BJ (cell line): Measurements from ENCODE around the gene GP5. TPM values are rescaled to one million over a fixed set of nuclear protein-coding genes. Genes with fewer than 3 reads are reported as not detected.

ENCODE experiments used
- CTCF ChIA-PET: fragments of 350-600 bp; formaldehyde crosslinking; extraction: SDS; loops from one replicate; lab custom pipeline; 2021; ENCODE audit warnings: antibody characterized with exemption, inconsistent platforms; lab: Yijun Ruan, JAX
- POLR2A ChIA-PET: fragments of 300-600 bp; sonication (Branson Sonifier 250); formaldehyde crosslinking; extraction: SDS; loops from one replicate; lab custom pipeline; 2021; ENCODE audit warnings: antibody characterized with exemption; lab: Charles Lee
- DNase-seq: peaks from one replicate; pipeline ENCODE4 v3.0.0-alpha.2; 2011; ENCODE audit warnings: low read depth
- H3K27me3 ChIP-seq: 2 replicates; pipeline ENCODE4 v1.6.0; 2011; ENCODE audit warnings: low read length; ENCODE audit not compliant: control insufficient read depth, insufficient read depth
- H3K36me3 ChIP-seq: 2 replicates; pipeline ENCODE4 v1.5.1; 2011; ENCODE audit warnings: low read length; ENCODE audit not compliant: control insufficient read depth, insufficient read depth
- H3K4me3 ChIP-seq: 2 replicates; pipeline ENCODE4 v1.5.1; 2011; ENCODE audit warnings: low read depth, mild to moderate bottlenecking, control low read depth, low read length
- polyA plus RNA-seq: library from polyadenylated mRNA; depleted of rRNA; stranded (reverse); fragments of >200 nt; gene quantifications from 2 replicates; pipeline ENCODE4 v1.2.3, GENCODE V29; 2011
- TF ChIP-seq, protein P1 (sequence below): IDR thresholded peaks from 2 replicates; pipeline ENCODE4 v1.5.1; 2011; ENCODE audit warnings: low read depth, mild to moderate bottlenecking, control low read depth, inconsistent platforms, low read length, moderate library complexity; ENCODE audit not compliant: insufficient read depth

Gene GP5
- polyA plus RNA-seq, 1 experiment = not detected

DNA sequence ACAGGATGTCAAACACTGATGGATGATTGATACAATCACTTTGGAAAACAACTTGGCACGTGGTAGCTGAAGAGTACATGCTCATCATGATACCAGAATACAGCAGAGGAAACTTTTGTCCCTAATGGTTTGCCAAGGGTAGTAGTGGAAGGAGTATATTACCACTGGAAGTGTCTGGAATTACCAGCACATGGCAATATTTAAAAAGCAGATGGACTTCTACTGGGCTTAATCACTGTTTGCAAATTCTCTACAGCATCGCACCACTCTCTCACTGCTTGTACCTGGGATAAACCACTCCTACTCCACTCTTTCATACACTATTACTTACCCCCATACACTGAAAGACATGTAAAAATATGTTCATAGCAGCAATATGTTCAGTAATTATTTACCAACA, 19.6 kb upstream of the GP5 start:
- H3K36me3 ChIP-seq = peaks cover 2% of the 10 kb centered on the region
- CTCF ChIA-PET = no interaction called here
- TF ChIP-seq, protein P1, sequence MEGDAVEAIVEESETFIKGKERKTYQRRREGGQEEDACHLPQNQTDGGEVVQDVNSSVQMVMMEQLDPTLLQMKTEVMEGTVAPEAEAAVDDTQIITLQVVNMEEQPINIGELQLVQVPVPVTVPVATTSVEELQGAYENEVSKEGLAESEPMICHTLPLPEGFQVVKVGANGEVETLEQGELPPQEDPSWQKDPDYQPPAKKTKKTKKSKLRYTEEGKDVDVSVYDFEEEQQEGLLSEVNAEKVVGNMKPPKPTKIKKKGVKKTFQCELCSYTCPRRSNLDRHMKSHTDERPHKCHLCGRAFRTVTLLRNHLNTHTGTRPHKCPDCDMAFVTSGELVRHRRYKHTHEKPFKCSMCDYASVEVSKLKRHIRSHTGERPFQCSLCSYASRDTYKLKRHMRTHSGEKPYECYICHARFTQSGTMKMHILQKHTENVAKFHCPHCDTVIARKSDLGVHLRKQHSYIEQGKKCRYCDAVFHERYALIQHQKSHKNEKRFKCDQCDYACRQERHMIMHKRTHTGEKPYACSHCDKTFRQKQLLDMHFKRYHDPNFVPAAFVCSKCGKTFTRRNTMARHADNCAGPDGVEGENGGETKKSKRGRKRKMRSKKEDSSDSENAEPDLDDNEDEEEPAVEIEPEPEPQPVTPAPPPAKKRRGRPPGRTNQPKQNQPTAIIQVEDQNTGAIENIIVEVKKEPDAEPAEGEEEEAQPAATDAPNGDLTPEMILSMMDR = no peak
- H3K27me3 ChIP-seq = no peaks in the 10 kb centered on the region
- POLR2A ChIA-PET = no interaction called here
- no peak for DNase-seq
- no peak overlapping the region for H3K4me3 ChIP-seq

GRCh38 chr3:194407423-194407822, 8.4 kb upstream of the GP5 start:
- ChIA-PET CTCF (interaction anchor here (1.3 to 17.9 kb wide), 2 partner anchors 40 to 70 kb away, joined by 3 to 347 read pairs; no protein-coding TSS in a partner anchor), POLR2A (no interaction called here)
- no peak overlapping the region for H3K4me3 ChIP-seq
- H3K27me3 ChIP-seq = no peaks in the 10 kb centered on the region
- H3K36me3 ChIP-seq = peaks cover 3% of the 10 kb centered on the region
- TF ChIP-seq, protein P1 = no peak
- DNase-seq = no peak

DNA sequence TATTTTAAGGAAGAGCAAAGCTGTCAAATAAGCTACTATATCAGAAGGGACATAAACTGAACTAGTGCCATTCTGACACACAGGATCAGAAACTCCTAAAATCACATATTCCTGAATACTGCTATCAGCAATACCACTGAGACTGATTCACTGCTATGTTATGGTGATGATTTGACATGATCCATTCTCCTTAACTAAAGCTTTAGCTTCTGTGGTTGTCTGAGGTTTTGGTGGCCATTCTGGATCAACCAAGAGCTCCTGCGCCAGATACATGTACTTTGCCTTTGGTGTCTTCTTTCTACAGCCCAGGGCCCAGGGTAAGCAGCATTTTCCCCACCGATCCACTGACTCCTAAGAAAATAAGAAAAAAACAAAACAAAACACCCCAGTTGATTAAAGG, 6.7 kb upstream of the GP5 start:
- CTCF ChIA-PET = interaction anchor here (1.0 to 17.9 kb wide), 6 partner anchors 10 to 68 kb away, joined by 3 to 347 read pairs (median 4); partner anchors contain the start of gene CPN2
- POLR2A ChIA-PET = interaction anchor here (0.7 kb wide), 1 partner anchor 9 kb away, joined by 4 read pairs; no protein-coding TSS in a partner anchor

GRCh38 chr3:194404365-194405140, 5.5 kb upstream of the GP5 start:
- no peaks in the 10 kb centered on the region for H3K27me3 ChIP-seq
- no peak for DNase-seq
- ChIA-PET CTCF (interaction anchor here (0.6 to 17.9 kb wide), 13 partner anchors 9 to 235 kb away, joined by 3 to 347 read pairs (median 4); no protein-coding TSS in a partner anchor), POLR2A (no interaction called here)
- H3K4me3 ChIP-seq = no peak overlapping the region
- TF ChIP-seq, protein P1 = peak; percentile 58
- no peaks in the 10 kb centered on the region for H3K36me3 ChIP-seq

More for the DNA sequence above, 6.7 kb upstream of the GP5 start:
- DNase-seq = no peak
- H3K4me3 ChIP-seq = no peak overlapping the region
- no peaks in the 10 kb centered on the region for H3K27me3 ChIP-seq
- TF ChIP-seq, protein P1 = no peak
- peaks cover 1% of the 10 kb centered on the region; the same call in 1 of the 2 replicates for H3K36me3 ChIP-seq

GRCh38 chr3:194401868-194402329, 2.8 kb upstream of the GP5 start:
- Histone ChIP-seq H3K27me3 (peaks cover 7% of the 10 kb centered on the region), H3K36me3 (no peaks in the 10 kb centered on the region), H3K4me3 (no peak overlapping the region)
- CTCF ChIA-PET = interaction anchor here (0.9 to 17.9 kb wide), 3 partner anchors 51 to 621 kb away, joined by 3 to 347 read pairs (median 3); no protein-coding TSS in a partner anchor
- POLR2A ChIA-PET = no interaction called here
- TF ChIP-seq, protein P1 = no peak
- no peak for DNase-seq
